A673 (cell line): Measurements from ENCODE around the gene PNPLA1. TPM values are rescaled to one million over a fixed set of nuclear protein-coding genes. Genes with fewer than 3 reads are reported as not detected.
A peak's percentile ranks its signal among the peaks of the same experiment; 100 is the strongest.

Experiments used
- BruUV-seq: library from RNA; stranded (reverse); fragments of 400-500 nt; replicated peaks from 2 replicates; lab custom pipeline; 2021; lab: Mats Ljungman, UMichigan
- CTCF ChIA-PET: fragments of 300-600 bp; sonication (Branson Sonifier 250); formaldehyde crosslinking; loops from one replicate; lab custom pipeline; 2022; ENCODE audit warnings: antibody characterized with exemption; lab: Charles Lee
- POLR2A ChIA-PET: fragments of 300-600 bp; sonication (Branson Sonifier 250); formaldehyde crosslinking; loops from one replicate; lab custom pipeline; 2022; ENCODE audit warnings: antibody characterized with exemption; ENCODE audit not compliant: low non-redundant PET; lab: Charles Lee
- DNase-seq: peaks from one replicate; pipeline ENCODE4 v3.0.0-alpha.2; 2015; ENCODE audit warnings: low spot score
- H3K27ac ChIP-seq: fragments of 200-600 bp; sonication (generic); 2 replicates; pipeline ENCODE4 v1.5.1; 2016; ENCODE audit warnings: mixed run types, low read depth, mild to moderate bottlenecking, mixed read lengths, antibody characterized with exemption, low read length; ENCODE audit not compliant: poor library complexity, severe bottlenecking
- H3K27me3 ChIP-seq: fragments of 200-600 bp; sonication (generic); replicated peaks from 2 replicates; pipeline ENCODE4 v1.6.1; 2017; ENCODE audit warnings: mixed run types, low read depth, mild to moderate bottlenecking, mixed read lengths, antibody characterized with exemption, low read length; ENCODE audit not compliant: insufficient read depth, poor library complexity
- H3K36me3 ChIP-seq: fragments of 200-600 bp; sonication (generic); 2 replicates; pipeline ENCODE4 v1.6.1; 2016; ENCODE audit warnings: mixed run types, mild to moderate bottlenecking, mixed read lengths, antibody characterized with exemption, low read length; ENCODE audit not compliant: insufficient read depth, poor library complexity, severe bottlenecking
- H3K4me1 ChIP-seq: fragments of 200-600 bp; sonication (generic); 2 replicates; pipeline ENCODE4 v1.6.1; 2017; ENCODE audit warnings: mixed run types, mild to moderate bottlenecking, mixed read lengths, antibody characterized with exemption, low read length; ENCODE audit not compliant: insufficient read depth, poor library complexity, severe bottlenecking
- H3K4me3 ChIP-seq: fragments of 200-600 bp; sonication (generic); 2 replicates; pipeline ENCODE4 v1.5.1; 2016; ENCODE audit warnings: low read depth, mixed run types, mild to moderate bottlenecking, mixed read lengths, low read length; ENCODE audit not compliant: poor library complexity, severe bottlenecking
- H3K9me3 ChIP-seq: fragments of 200-600 bp; sonication (generic); 2 replicates; pipeline ENCODE4 v1.6.1; 2016; ENCODE audit warnings: mixed run types, low read depth, mild to moderate bottlenecking, mixed read lengths, antibody characterized with exemption, low read length; ENCODE audit not compliant: poor library complexity, severe bottlenecking
- CTCF ChIP-seq: fragments of 300-800, 200-600 bp; sonication (generic); conservative IDR thresholded peaks from 2 replicates; pipeline ENCODE4 v1.5.1; 2017; ENCODE audit warnings: low read depth, mild to moderate bottlenecking, antibody characterized with exemption, low read length, moderate library complexity, mixed read lengths
- EZH2 ChIP-seq: fragments of 200-600 bp; sonication (generic); IDR thresholded peaks from 2 replicates; pipeline ENCODE4 v1.6.1; 2017; ENCODE audit warnings: borderline replicate concordance, low read depth, mild to moderate bottlenecking, mixed read lengths, antibody characterized with exemption, low read length; ENCODE audit not compliant: poor library complexity, severe bottlenecking
- intact Hi-C: fragments of 100-400 bp; cut with micrococcal nuclease; formaldehyde crosslinking; loops from one replicate; pipeline ENCODE4 v1.10.0; 2022; ENCODE audit not compliant: unreplicated experiment
- total RNA-seq: library from RNA; stranded (reverse); gene quantifications from 2 replicates; pipeline ENCODE4 v1.2.3, GENCODE V29; 2021

PNPLA1 gene
- total RNA-seq, 1 experiment from 2014 or later = 0.26 TPM

GRCh38 chr6:36302227-36302976, 32.5 kb downstream of the PNPLA1 start:
- H3K4me1 ChIP-seq = no peaks in the 10 kb centered on the region
- H3K4me3 ChIP-seq = no peak overlapping the region
- H3K36me3 ChIP-seq = no peaks in the 10 kb centered on the region
- ChIA-PET CTCF (interaction anchor here (0.5 to 1.5 kb wide), 17 partner anchors 9 to 457 kb away, joined by 3 to 10 read pairs (median 4); no protein-coding TSS in a partner anchor), POLR2A (no interaction called here)
- DNase-seq = peak; percentile 91
- H3K27ac ChIP-seq = no peak overlapping the region
- intact Hi-C loops = loop anchor here (1.0 kb wide), 1 partner anchor 58 kb away; no protein-coding TSS in a partner anchor
- TF ChIP-seq EZH2 (no peak), CTCF (peak; percentile 98)
- no TSS peak for BruUV-seq
- no peaks in the 10 kb centered on the region for H3K27me3 ChIP-seq
- H3K9me3 ChIP-seq = no peaks in the 10 kb centered on the region

- H3K4me3 ChIP-seq = no peak overlapping the region
- H3K36me3 ChIP-seq = no peaks in the 10 kb centered on the region
- no TSS peak for BruUV-seq
- no peak for TF ChIP-seq EZH2
- TF ChIP-seq CTCF = no peak
- ChIA-PET CTCF (no interaction called here), POLR2A (no interaction called here)
- no peak overlapping the region for H3K27ac ChIP-seq
- DNase-seq = no peak
- H3K9me3 ChIP-seq = no peaks in the 10 kb centered on the region
- intact Hi-C loops = no loop called here
- H3K27me3 ChIP-seq = no peaks in the 10 kb centered on the region
- H3K4me1 ChIP-seq = no peaks in the 10 kb centered on the region
Measured at GRCh38 chr6:36305885-36306284, 36.0 kb downstream of the PNPLA1 start.

- intact Hi-C loops = no loop called here
- TF ChIP-seq CTCF = no peak
- no peak for TF ChIP-seq EZH2
- no peaks in the 10 kb centered on the region for H3K27me3 ChIP-seq
- no peak overlapping the region for H3K4me3 ChIP-seq
- H3K36me3 ChIP-seq = no peaks in the 10 kb centered on the region
- no peak overlapping the region for H3K27ac ChIP-seq
- CTCF ChIA-PET = interaction anchor here (0.5 kb wide), 1 partner anchor 39 kb away, joined by 3 read pairs; no protein-coding TSS in a partner anchor
- POLR2A ChIA-PET = no interaction called here
- no peak for DNase-seq
- H3K9me3 ChIP-seq = no peaks in the 10 kb centered on the region
- no peaks in the 10 kb centered on the region for H3K4me1 ChIP-seq
- BruUV-seq = no TSS peak
Measured at GRCh38 chr6:36306375-36306774, 36.5 kb downstream of the PNPLA1 start.
